BLaER1 treated with 17β-estradiol and CSF1 and Interleukin-3, amounts not matched to agents 10 nM and 100 nM (cell line): Measurements from ENCODE around the gene GOLGB1.

Experiments
- H3K27ac ChIP-seq, 11 experiments: shearing (Covaris generic); formaldehyde crosslinking; 2 replicates each; pipeline ENCODE4 v1.8.1; 2022
- H3K27me3 ChIP-seq, 11 experiments: shearing (Covaris generic); formaldehyde crosslinking; 2 replicates each; pipeline ENCODE4 v1.8.1; 2022
- H3K36me3 ChIP-seq, 11 experiments: shearing (Covaris generic); formaldehyde crosslinking; 2 replicates each; pipeline ENCODE4 v1.8.1; 2022
- H3K4me1 ChIP-seq, 10 experiments: shearing (Covaris generic); formaldehyde crosslinking; 2 replicates each; pipeline ENCODE4 v1.8.1; 2022
- H3K4me2 ChIP-seq, 11 experiments: shearing (Covaris generic); formaldehyde crosslinking; 2 replicates each; pipeline ENCODE4 v1.8.1; 2022
- H3K4me3 ChIP-seq, 10 experiments: shearing (Covaris generic); formaldehyde crosslinking; 2 replicates each; pipeline ENCODE4 v1.8.1; 2022
- H3K9ac ChIP-seq, 11 experiments: shearing (Covaris generic); formaldehyde crosslinking; 2 replicates each; pipeline ENCODE4 v1.8.1; 2022
- H3K9me3 ChIP-seq, 11 experiments: shearing (Covaris generic); formaldehyde crosslinking; replicated peaks in 1 of 11; 2 replicates each; pipeline ENCODE4 v1.8.1; 2022
- H4K20me1 ChIP-seq, 11 experiments: shearing (Covaris generic); formaldehyde crosslinking; 2 replicates each; pipeline ENCODE4 v1.8.1; 2022
- Cebpa-rat ChIP-seq, 11 experiments: shearing (Covaris generic); IDR thresholded peaks; 2 replicates each; pipeline ENCODE4 v1.8.1; 2022

GOLGB1 gene

GRCh38 chr3:121624147-121624899 is 125.2 kb downstream of the GOLGB1 start:
- Histone ChIP-seq H3K4me2 (no peak overlapping the region), H3K9me3 (no peaks in the 10 kb centered on the region), H3K4me1 (no peaks in the 10 kb centered on the region; a peak in 1 of 20 replicates), H3K27me3 (no peaks in the 10 kb centered on the region), H3K27ac (no peak overlapping the region), H4K20me1 (no peaks in the 10 kb centered on the region), H3K36me3 (peaks cover 0 to 15% (median 7%) of the 10 kb centered on the region in 11 experiments; a peak in 14 of 22 replicates), H3K4me3 (no peak overlapping the region), H3K9ac (no peak overlapping the region)
- no peak for TF ChIP-seq Cebpa-rat (IDR thresholded peaks at IDR 0.05)

DNA sequence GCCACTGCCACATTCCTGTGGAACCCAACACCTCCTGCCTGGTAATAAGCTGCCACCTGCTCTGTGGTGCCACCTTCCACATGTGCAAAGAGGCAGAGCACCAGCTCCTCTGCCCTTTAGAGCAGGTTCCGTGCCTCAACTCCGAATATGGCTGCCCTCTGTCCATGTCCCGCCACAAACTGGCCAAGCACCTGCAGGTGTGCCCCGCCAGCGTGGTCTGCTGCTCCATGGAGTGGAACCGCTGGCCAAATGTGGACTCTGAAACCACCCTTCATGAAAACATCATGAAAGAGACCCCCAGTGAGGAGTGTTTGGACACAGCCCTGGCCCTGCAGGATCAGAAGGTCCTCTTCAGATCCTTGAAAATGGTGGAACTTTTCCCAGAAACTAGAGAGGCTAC is 128.1 kb downstream of the GOLGB1 start:
- no peak overlapping the region for H3K4me3 ChIP-seq
- no peak overlapping the region for H3K4me2 ChIP-seq
- TF ChIP-seq Cebpa-rat (IDR thresholded peaks at IDR 0.05): no peak
- no peaks in the 10 kb centered on the region for H3K27me3 ChIP-seq
- no peak overlapping the region for H3K27ac ChIP-seq
- no peaks in the 10 kb centered on the region for H3K9me3 ChIP-seq
- no peaks in the 10 kb centered on the region for H4K20me1 ChIP-seq
- H3K36me3 ChIP-seq: no peaks in the 10 kb centered on the region
- H3K4me1 ChIP-seq: no peaks in the 10 kb centered on the region; a peak in 1 of 20 replicates
- H3K9ac ChIP-seq: no peak overlapping the region

- Histone ChIP-seq H3K9me3 (no peaks in the 10 kb centered on the region), H3K4me3 (no peak overlapping the region), H3K27me3 (no peaks in the 10 kb centered on the region), H4K20me1 (no peaks in the 10 kb centered on the region), H3K9ac (no peak overlapping the region), H3K36me3 (no peaks in the 10 kb centered on the region), H3K4me2 (no peak overlapping the region), H3K27ac (no peak overlapping the region), H3K4me1 (no peaks in the 10 kb centered on the region; a peak in 1 of 20 replicates)
- TF ChIP-seq Cebpa-rat (IDR thresholded peaks at IDR 0.05): no peak
Observed at GRCh38 chr3:121619691-121620090, 129.8 kb downstream of the GOLGB1 start.
